ENCODE data around the gene CERK.

- no peak for TF ChIP-seq POLR2AphosphoS5 (IDR thresholded peaks at IDR 0.05)
- TF ChIP-seq POLR2A (IDR thresholded peaks at IDR 0.05; ENCODE audit: low read depth): no peak
- no peak for TF ChIP-seq CTCF (IDR thresholded peaks at IDR 0.05)
- TF ChIP-seq EP300 (IDR thresholded peaks at IDR 0.05): no peak
Observed at GRCh38 chr22:46777609-46777970, 39.5 kb upstream of the CERK start.

Measured in esophagus muscularis mucosa (tissue), 4 donors.